HG03097 (cell line): ENCODE data around the gene OCA2.
"Not testable (repeated sequence)": the region's sequence is repeated elsewhere in the genome, so short reads cannot be mapped to it uniquely, and the experiment has no call there.

Experiments used
- ATAC-seq: cut with Tn5 transposase; IDR thresholded peaks from one replicate; pipeline ENCODE4 v1.9.1; 2021; ENCODE audit not compliant: unreplicated experiment, low FRiP score

The OCA2 gene

DNA sequence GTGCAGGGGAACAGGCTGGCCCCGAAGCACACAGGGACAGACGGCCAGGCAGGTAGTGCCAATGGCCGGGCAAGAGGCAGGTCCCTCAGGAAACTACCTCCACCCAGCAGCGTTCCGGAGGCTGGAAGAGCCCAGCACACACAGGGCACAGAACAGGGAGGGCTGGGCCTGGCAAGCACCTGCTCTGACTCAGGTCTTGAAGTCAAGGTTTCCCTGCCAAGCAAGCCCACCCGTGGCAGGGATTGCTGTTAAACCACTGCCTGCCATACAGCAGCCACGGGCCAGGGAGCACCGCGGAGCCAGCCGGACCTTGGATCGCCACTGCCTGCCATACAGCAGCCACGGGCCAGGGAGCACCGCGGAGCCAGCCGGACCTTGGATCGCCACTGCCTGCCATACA, 22.5 kb upstream of the OCA2 start:
- not testable (repeated sequence) for ATAC-seq

DNA sequence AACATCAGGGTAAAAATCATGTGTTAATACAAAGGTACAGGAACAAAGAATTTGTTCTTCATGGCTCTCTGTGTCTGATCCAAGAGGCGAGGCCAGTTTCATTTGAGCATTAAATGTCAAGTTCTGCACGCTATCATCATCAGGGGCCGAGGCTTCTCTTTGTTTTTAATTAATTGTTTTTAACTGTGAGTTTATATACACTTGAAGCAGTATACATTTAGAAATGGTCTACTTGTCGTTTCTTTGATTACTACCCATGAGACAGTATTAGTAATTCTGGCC, 21.2 kb upstream of the OCA2 start:
- ATAC-seq = no peak

DNA sequence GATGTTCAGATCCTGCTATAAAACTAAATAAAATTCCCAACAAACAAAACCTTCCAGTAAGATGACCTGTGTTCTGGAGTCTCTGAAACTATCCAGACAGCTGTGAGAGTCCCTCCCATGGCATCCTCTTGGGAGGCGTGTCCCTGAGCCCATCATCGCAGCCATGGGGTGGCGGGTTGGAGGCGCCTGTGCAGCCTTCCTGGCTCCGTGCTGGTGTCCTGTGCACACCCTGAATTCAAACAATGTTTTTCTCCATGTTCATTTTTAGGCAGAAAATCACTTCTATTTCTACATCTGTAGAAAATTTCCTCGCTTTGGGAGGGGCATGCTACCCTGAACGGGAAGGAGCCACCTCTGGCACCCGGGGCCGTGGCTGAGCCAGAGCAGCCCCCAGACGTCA, 19.4 kb upstream of the OCA2 start:
- no peak for ATAC-seq

DNA sequence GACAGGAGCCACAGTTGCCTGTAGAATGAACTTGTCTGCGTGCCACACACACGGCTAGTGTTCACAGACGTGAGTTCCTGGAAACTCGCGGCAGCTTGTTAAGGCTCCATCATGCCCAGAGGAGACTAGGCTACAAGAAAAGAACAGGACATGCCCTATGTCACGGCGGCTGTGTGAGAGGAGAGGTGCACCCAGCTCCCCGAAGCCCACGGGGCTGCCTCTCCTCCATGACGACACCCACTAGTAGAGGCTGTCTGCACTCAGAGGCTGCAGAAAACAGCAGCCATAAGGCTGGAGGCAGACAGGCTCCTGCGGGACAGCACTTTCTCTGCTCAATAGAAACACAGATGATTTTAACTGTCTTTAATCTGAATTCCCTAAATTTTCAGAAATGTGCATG, 19.0 kb upstream of the OCA2 start:
- ATAC-seq = no peak

DNA sequence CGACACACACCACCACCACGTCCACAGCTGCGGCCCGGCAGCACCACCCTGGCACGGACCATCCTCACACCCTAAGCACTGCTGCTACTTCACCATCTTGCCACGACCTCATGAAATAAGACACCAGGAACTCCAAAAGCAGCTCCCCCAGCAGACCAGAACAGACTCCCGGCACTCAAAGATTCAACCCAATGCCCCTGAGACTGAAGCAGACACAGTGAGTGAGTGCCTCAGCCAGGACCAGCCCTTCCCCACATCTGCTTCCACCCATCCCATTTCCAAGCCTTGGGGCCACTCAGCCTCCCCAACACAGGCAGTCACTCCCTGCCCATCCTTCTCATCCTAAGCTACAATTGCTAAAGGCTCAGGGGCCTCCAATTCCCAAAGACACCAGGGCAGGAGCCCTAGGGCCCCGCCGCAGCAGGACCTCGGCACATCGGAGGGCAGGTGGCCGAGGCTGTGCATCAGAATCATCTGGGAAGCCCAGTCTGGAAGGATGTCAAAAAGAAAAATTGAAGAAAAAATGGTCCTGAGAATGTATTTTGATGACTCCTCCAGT, 18.4 kb upstream of the OCA2 start:
- no peak for ATAC-seq

DNA sequence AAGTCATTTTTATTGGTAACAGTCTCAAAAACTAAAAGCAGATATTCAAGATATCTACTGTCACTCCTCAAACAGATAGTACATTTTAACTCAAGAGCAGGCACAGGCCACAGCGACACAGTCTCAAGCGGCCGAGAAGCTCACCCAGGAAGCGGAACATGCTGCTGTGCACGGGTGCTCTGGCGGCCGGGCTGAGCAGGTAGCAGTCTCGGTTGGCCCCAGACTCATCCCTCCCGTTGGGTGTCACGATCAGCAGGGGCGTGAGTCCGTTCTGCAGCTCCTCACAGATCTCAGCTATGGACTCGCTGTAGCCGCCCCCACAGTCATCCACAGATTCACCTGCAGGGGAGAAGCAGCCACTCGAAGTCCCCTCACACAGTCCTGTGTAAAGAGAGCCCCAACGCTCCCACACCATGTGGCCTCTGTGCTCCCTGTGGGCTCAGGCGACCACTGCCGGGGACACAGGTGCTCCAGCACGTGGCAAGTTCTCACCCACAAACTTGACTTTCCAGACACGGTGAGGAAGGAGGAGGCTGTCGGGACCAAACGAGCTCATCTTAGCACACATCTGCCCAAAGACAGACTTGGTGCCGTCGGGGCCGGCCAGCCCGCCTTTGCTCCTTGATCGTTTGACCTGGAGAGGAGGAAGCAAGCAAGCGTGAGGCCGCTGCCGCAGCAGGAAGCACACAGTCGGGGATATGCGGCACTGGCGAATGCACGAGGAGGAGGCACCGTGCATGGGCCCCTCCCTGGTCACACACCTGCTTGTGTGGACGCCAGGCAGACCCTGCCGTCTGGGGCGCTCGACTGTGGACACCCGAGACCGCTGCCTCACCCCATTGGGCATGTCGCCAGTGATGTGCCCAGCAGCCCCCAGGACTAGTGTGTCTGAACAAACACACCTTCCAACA, 17.7 kb upstream of the OCA2 start:
- ATAC-seq = no peak

DNA sequence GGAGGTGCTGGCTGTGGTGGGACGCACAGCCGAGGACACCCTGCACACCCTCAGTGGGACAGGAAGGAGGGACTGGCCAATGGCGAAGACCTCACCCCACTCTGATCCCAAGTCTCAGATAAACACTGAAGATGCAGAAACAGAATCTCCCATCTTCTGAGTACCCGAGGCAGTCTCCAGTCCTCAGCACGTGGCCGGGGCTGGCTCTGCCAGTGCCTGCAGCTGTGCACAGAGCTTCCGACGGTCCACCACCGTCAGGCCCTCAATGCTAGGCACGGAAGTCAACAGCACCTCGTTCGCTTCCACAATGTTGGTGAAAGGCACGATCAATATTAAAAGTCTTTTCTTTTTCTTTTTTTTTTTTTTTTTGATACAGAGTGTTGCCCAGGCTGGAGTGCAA, 16.8 kb upstream of the OCA2 start:
- no peak for ATAC-seq

DNA sequence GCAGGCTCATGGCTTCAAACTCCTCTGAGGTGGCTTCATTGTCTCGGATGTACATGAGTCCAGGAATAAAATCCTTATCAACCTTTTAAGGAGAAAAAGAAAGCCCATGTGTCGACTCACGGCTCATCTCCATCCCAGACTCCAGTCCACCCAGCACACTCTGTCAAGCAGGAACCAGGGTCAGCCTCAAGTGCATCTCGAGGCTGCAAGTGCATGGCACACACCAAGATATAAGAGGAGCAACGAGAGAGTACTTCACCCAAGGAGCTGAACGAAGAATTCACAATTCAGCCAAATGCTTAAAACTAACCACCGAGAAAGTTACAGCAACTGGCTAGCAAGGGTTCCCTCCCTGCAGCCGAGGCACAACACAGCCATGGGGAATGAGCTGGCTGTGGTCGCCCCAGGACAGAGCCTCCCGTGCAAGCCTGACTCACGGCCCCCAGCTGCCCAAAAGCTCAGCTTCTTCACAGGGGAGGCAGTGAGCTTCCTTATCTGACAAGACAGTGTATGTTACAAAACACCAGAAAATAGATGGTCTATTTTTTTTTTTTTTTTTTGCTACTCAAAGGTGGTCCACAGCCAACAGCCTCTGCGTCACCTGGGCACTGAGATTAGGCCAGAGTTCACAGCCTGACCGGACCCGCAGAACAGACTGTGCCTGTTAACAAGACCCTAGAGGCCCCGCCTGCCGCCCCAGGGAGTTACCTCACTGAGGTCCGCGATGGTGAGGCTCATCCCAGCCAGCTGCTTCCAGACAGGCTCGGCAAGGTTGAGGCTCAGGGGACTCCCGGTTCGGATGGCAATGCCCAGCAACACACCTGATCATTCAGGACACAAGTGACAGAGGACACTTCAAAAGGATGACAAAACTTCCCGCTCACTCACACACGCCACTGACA, 15.9 kb upstream of the OCA2 start:
- ATAC-seq = no peak

DNA sequence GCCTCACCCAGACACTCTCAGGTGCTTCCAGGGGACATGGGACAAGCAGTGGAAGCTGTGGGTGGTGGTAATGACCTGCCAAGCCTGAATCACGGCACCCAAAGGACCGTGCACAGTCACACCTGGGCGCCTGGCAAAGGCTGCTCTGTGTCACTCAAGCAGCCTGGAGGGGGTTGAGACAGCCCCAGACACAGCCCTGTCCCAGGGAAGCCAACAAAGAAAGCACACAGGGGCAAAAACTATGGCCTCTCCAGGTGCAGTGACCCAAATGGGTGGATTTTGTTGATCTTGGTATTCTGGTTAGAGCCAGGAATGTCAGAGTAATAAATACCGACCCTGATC, 15.0 kb upstream of the OCA2 start:
- no peak for ATAC-seq

DNA sequence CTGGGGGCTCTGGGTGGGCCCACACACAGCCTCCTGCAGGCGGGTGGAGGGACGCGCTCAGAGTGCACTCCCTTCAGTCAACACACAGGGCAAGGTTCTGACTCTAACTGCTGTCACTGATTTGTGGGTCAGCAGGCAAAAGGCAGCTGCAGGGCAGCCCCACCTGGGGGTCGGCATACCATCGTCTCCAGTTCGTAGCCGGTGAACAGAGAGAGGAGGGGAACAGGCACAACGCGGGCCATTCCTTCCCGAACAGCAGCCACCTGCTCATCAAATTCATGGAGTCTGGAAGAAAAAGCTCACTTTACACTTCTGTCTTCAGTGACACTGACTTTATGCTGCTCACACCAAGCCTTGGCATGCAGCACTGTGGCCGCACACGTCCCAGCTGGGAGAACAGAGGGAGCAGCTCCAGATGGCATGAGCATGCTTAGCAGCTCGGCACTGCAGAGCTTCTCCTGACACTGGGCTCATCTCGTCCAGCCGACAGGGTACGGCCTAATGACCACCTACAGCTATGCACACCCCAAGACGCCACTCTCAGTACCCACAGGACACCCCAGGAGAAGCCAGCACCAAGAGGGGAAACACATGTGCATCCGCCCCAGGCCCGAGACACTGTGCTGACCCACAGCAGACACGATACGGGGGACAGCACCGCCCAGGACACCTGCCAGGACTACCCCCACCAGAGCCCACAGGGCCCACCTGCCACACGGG, 14.4 kb upstream of the OCA2 start:
- ATAC-seq = no peak

DNA sequence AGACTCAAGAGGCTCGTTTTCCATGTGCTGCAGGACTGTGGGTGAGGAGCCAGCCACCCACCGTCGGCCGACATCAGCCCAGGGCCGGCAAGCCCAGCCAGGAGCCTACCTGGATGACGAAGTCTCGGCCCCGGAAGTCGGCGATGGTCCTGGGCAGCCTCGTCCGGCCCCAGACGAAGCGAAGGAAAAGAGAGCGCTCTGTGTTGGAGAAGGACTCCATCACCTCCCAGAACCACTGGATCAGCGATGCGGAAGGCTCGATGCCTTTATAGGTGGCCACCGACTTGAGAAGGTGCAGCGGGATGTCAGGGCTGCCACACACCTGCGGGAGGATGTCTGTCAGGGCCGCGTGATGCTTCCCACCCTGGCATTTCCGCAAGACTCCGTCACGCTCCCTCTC, 13.8 kb upstream of the OCA2 start:
- ATAC-seq = no peak

DNA sequence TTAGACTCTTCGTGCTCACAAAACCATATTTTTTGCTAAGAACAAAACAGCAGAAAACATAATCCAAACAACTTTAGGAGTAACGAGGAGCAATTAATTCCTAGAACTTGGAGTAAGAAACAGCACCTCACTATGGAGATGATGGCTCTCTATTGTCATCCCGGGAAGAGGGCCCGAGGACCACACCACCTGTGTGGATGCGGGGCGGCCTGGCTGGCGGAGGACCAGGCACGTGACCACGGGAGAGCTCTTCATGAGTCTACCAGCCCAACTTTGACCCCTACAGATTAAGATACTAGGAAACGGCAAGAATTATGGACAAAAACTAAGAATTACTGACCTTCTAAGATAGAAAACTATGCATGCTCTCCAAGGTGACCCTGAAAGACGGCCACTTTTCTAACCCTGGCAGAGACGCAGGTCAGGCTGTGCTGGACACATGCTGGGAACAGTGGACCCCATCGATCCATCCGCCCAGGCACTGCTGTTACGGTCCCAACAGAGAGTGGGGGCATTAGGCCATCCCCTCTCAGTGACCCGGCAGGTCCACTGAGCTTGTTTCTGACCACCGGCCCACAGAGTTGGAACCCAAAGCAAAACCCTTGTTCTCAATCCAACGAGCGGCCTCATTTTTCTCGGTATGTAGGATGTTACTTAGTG, 13.1 kb upstream of the OCA2 start:
- ATAC-seq = no peak

DNA sequence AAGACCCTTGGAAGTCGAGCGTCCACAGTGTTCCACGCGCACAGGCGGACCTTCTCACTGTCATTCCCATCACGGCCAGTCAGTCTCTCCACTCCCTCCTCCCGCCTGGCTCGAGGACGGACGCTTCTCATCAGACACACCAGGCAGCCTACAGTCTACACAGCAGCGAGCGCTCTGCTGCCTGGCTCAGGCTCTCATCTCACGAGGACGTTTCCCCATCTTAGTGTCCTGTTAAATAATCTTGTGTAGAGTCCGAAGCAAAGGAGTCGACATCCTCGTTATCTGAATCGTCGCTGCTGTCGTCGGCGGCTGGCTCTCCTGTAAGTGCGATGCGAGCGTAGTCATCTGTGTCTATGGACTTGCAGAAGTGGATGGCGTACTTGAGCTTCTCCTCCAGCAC, 12.4 kb upstream of the OCA2 start:
- no peak for ATAC-seq

DNA sequence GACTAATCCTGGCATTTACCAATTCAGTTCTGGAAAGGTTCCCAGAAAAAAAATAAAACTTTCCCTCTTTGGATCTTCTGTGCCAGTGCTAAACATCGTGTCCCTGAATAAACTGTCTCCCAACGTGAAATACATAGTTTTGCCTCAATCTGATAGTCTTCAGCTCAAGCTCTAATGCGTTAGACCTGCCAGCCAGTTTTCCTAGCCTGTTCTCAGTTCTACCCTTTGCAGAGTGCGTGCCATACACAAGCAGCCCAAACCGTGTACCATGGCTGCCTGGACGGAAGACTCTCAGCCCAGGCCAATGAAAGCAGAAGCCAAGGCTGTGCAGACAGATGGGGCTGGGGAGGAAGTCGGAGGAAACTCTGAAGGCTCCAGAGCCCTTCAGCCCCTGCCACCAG, 11.4 kb upstream of the OCA2 start:
- ATAC-seq = no peak

DNA sequence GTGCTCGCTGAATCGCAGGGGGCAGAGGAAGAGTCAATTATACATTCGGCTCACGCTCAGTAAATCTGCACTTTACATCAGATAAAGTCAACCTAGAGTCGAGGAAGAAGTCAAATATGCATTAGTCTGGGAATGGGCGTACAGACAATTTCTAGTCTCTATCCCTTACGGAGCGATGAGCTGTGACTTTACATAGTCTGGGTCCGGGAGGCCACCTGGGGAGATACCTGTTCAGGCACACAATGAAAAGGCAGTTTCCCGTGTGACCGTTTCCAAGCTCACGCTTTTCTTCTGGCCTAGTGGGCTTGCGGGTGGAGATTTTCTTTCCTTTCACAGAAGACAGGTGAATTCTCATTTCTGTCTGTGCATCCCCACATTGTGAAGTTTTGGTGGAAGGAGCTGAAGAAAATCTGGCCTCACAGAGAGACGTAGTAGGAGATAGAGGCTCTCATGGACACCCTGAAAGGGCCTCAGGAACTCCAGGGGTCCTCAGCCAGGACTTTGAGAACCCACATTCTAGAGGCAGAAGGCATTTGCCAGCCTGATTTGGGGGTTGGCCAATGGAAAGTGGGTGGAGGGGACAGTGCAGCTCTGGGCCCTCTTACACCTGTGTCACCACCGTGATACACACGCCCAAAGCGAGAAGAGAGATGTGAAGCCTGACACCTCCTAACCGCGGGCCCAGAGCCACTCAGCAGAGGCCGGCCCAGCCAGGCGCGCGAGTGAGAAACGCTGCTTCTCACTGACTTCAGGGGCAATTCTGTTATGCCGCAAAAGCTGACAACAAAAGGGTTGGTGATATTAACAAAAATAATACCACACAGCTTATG, 10.7 kb upstream of the OCA2 start:
- no peak for ATAC-seq

DNA sequence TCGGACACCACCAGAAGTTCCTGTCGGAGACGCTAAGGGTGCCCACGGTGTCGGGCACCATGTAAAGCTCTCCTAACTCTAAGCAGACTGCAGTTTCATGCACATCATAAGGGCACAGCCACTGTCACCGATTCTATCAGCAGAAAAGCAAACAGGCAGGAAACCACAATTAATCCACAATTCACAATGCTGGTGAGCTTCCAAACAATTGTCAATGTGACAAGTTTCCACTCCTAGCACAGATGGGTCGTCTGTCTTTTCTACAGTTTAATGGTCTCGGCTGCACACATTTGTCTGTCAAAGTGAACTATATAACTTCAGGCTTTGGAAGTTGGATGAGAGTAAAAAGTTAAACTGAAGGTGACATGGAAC, 8.8 kb upstream of the OCA2 start:
- ATAC-seq = no peak

DNA sequence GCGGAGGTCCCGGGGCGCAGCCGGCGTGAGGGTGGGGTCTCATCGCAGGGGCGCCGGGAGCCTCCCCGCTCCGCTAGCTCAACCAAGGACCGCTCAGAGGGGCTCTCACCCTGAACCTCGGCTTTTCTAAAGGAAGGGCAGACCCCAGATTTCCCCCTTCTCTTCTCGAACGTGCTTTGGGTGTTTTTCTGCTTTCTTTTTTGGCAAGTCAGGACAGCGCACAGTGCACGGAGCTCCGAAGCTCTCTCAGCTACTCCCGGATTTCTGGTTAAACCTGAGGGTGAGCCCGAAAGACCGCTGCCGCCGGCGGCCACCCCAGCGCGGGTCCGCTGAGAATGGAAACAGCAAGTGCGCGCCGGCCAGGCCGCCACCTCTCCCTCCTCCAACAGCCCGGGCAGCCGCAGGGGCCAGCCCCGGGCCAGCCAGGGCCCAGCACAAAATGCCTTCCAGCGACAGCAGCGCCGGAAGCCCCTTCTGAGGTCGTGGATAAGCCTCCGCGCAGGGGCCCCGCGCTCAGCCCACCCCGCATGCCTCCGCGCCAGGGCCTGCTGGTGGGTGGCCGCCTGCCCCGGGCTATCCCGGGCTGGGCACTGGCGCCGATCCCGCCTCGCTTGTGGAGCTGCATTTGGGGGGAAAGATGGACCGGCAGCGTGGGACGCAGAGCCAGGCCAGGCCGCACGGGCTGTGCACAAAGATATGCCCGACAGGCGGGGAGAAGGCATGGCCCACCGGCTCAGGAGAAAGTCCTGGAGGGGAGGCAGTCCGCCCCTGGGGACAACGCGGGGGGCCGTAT, 8.2 kb upstream of the OCA2 start:
- ATAC-seq = no peak

DNA sequence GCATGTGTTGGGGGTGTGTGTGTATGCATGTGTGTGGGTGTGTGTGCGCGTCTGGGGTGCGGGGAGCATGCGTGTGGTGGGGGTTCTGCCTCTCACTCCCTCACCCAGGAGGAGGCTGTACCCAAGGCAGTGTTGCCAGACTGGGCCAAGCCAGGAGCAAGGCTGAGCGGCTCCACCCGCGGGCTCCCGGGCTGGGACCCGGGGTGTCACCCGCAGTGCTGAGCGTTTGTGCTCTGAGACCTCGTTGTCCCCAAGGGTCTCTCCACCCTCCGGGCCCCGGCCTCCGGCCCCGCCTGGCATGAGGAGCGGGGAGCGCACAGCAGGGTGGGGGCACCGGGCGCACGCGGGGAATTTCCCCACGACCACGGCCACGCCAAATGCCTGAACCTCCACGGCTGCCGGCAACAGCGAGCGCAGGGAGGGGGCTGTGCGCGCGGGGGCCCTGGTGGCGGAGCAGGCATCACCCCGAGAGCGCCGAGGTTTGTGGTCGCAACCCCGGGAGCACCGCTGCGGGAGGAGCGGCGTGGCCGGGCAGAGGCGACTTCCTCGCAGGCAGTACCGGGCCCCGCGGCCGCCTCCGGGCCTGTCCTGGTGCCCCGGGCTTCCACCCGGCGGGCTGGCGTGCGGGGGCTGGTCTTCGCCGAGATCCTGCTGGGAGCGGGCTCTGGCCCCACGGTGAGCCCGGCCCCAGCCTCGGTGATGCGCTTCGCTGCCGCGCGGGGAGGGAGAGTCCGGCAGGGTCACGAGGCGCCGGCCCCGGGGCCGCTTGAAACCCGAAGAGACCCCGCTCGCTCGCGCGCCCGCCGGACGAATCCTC, 7.4 kb upstream of the OCA2 start:
- ATAC-seq = no peak
